Measurements from ENCODE around the gene BRIX1.

DNA sequence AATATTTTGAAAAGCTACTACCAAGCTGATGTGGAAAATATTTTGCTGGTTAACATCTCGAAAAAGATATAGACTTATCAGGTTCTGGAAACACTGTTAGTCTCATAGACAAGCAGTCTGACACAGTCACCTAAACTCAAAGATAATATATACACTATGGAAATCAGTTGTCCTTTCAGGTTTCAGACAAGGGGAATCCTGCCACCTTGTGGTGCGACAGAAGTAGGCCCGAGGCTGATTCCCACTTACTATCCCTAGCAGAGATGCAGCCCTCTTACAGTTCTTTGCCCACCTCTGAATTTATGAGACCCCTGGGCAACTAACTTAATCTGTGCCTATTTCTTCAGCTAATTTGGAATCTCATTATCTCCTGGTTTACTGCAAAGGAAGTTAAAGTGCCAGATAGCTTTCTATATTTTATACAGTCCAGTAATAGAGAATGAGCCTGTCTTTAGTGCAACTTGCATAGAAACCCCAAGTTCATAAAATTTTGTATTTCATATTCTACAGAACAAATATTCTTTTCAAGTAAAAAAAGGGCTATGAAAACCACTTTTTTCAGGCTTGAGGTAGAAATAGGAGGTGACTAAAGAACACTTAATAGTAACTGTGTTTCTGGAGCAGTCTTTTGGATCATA lies 17.1 kb upstream of the BRIX1 start:
- no peak for TF ChIP-seq GATA1 (IDR thresholded peaks at IDR 0.05; ENCODE audit: low read depth, low read length)
- no peak for TF ChIP-seq POLR2A (IDR thresholded peaks at IDR 0.05; ENCODE audit: low read length)

Data from erythroblast (primary cell).